ENCODE results near the gene CTNNBL1. TPM values are rescaled to one million over a fixed set of nuclear protein-coding genes. Genes with fewer than 3 reads are reported as not detected.

CTNNBL1 gene
- total and polyA plus RNA-seq, 3 donors from 2014 or later = 50.4 to 119 (median 61.0) TPM

GRCh38 chr20:37870294-37870693, 176.5 kb downstream of the CTNNBL1 start:
- H3K9me3 ChIP-seq = no peaks in the 10 kb centered on the region
- intact Hi-C loops (cut with DNase I; ENCODE audit: low total_unique reads) = no loop called here
- H3K36me3 ChIP-seq (ENCODE audit: low read depth, missing control alignments) = no peaks in the 10 kb centered on the region
- no peak overlapping the region for H3K27ac ChIP-seq
- no peaks in the 10 kb centered on the region for H3K4me1 ChIP-seq
- no peaks in the 10 kb centered on the region for H3K27me3 ChIP-seq
- TF ChIP-seq POLR2A (IDR thresholded peaks at IDR 0.05) (no peak), CTCF (IDR thresholded peaks at IDR 0.05) (no peak)
- 88% methylated on average over 11 of the region's 11 CpGs for WGBS, 2 donors
- no peak for DNase-seq
- no peak overlapping the region for H3K4me3 ChIP-seq

GRCh38 chr20:37871751-37872150, 177.9 kb downstream of the CTNNBL1 start:
- Histone ChIP-seq H3K4me3 (no peak overlapping the region), H3K9me3 (no peaks in the 10 kb centered on the region), H3K27me3 (no peaks in the 10 kb centered on the region), H3K36me3 (ENCODE audit: low read depth, missing control alignments) (no peaks in the 10 kb centered on the region), H3K4me1 (no peaks in the 10 kb centered on the region), H3K27ac (no peak overlapping the region)
- TF ChIP-seq CTCF (IDR thresholded peaks at IDR 0.05) (no peak), POLR2A (IDR thresholded peaks at IDR 0.05) (no peak)
- intact Hi-C loops (cut with DNase I; ENCODE audit: low total_unique reads) = no loop called here
- WGBS, 2 donors = 94 to 96% methylated on average over 13 of the region's 13 CpGs
- DNase-seq = no peak

GRCh38 chr20:37872161-37872560, 178.3 kb downstream of the CTNNBL1 start:
- no peaks in the 10 kb centered on the region for H3K36me3 ChIP-seq (ENCODE audit: low read depth, missing control alignments)
- no peaks in the 10 kb centered on the region for H3K4me1 ChIP-seq
- no peak overlapping the region for H3K4me3 ChIP-seq
- H3K9me3 ChIP-seq = no peaks in the 10 kb centered on the region
- TF ChIP-seq POLR2A (IDR thresholded peaks at IDR 0.05) = no peak
- TF ChIP-seq CTCF (IDR thresholded peaks at IDR 0.05) = no peak
- DNase-seq = no peak
- H3K27ac ChIP-seq = no peak overlapping the region
- H3K27me3 ChIP-seq = no peaks in the 10 kb centered on the region
- intact Hi-C loops (cut with DNase I; ENCODE audit: low total_unique reads) = no loop called here
- 92% methylated on average over 9 of the region's 9 CpGs; no CpG with 5 or more reads in 1 of the 2 donors for WGBS, 2 donors

GRCh38 chr20:37873884-37874283, 180.1 kb downstream of the CTNNBL1 start:
- 91 to 96% methylated on average over 11 of the region's 11 CpGs for WGBS, 2 donors
- no peak for DNase-seq
- TF ChIP-seq POLR2A (IDR thresholded peaks at IDR 0.05) (no peak), CTCF (IDR thresholded peaks at IDR 0.05) (no peak)
- Histone ChIP-seq H3K4me3 (no peak overlapping the region), H3K27me3 (no peaks in the 10 kb centered on the region), H3K36me3 (ENCODE audit: low read depth, missing control alignments) (no peaks in the 10 kb centered on the region), H3K27ac (no peak overlapping the region), H3K4me1 (no peaks in the 10 kb centered on the region), H3K9me3 (no peaks in the 10 kb centered on the region)
- intact Hi-C loops (cut with DNase I; ENCODE audit: low total_unique reads) = no loop called here

GRCh38 chr20:37875460-37876175, 181.8 kb downstream of the CTNNBL1 start:
- H3K4me1 ChIP-seq = no peaks in the 10 kb centered on the region
- no peaks in the 10 kb centered on the region for H3K27me3 ChIP-seq
- H3K36me3 ChIP-seq (ENCODE audit: low read depth, missing control alignments) = no peaks in the 10 kb centered on the region
- intact Hi-C loops (cut with DNase I; ENCODE audit: low total_unique reads) = no loop called here
- no peak overlapping the region for H3K27ac ChIP-seq
- TF ChIP-seq CTCF (IDR thresholded peaks at IDR 0.05) (no peak), POLR2A (IDR thresholded peaks at IDR 0.05) (no peak)
- WGBS, 2 donors = 90 to 93% methylated on average over 14 to 24 of the region's 24 CpGs
- no peak for DNase-seq
- no peak overlapping the region for H3K4me3 ChIP-seq
- no peaks in the 10 kb centered on the region for H3K9me3 ChIP-seq

All from testis (tissue), 3 donors.